HEK293T (cell line): Measurements from ENCODE around the gene NR4A1.

Source experiments
- CTCF ChIA-PET: fragments of 350-600 bp; formaldehyde crosslinking; extraction: SDS; loops from one replicate; lab custom pipeline; 2021; ENCODE audit warnings: antibody characterized with exemption, inconsistent platforms; lab: Yijun Ruan, JAX
- POLR2A ChIA-PET: fragments of 350-600 bp; formaldehyde crosslinking; extraction: SDS; loops from one replicate; lab custom pipeline; 2020; ENCODE audit warnings: antibody characterized with exemption, inconsistent platforms; lab: Yijun Ruan, JAX
- DNase-seq: peaks from one replicate; pipeline ENCODE4 v3.0.0; 2012; ENCODE audit warnings: mixed read lengths; ENCODE audit errors: extremely low spot score
- ARNT ChIP-seq: fragments of 450-650 bp; IDR thresholded peaks from 2 replicates; pipeline ENCODE4 v1.6.1; 2017; ENCODE audit warnings: mild to moderate bottlenecking
- BHLHE40 ChIP-seq: fragments of 450-650 bp; IDR thresholded peaks from 2 replicates; pipeline ENCODE4 v1.6.1; 2016; ENCODE audit warnings: mild to moderate bottlenecking, moderate library complexity, borderline replicate concordance
- ELF4 ChIP-seq: fragments of 450-650 bp; IDR thresholded peaks from 2 replicates; pipeline ENCODE4 v1.6.1; 2017; ENCODE audit warnings: antibody characterized with exemption
- FOXA1 ChIP-seq: fragments of 450-650 bp; IDR thresholded peaks from 2 replicates; pipeline ENCODE4 v1.6.1; 2016; ENCODE audit warnings: mild to moderate bottlenecking
- FOXK2 ChIP-seq: fragments of 450-650 bp; IDR thresholded peaks from 2 replicates; pipeline ENCODE4 v1.6.1; 2016; ENCODE audit warnings: mild to moderate bottlenecking
- FOXM1 ChIP-seq: fragments of 450-650 bp; IDR thresholded peaks from 2 replicates; pipeline ENCODE4 v1.6.1; 2017; ENCODE audit warnings: mild to moderate bottlenecking, borderline replicate concordance
- HDGF ChIP-seq: fragments of 450-650 bp; IDR thresholded peaks from 2 replicates; pipeline ENCODE4 v1.6.1; 2017; ENCODE audit warnings: antibody characterized with exemption, borderline replicate concordance
- L3MBTL2 ChIP-seq: fragments of 450-650 bp; conservative IDR thresholded peaks from 2 replicates; pipeline ENCODE4 v1.6.1; 2016; ENCODE audit warnings: mild to moderate bottlenecking
- LEF1 ChIP-seq: fragments of 450-650 bp; IDR thresholded peaks from 2 replicates; pipeline ENCODE4 v1.6.1; 2017; ENCODE audit warnings: mild to moderate bottlenecking, borderline replicate concordance
- NFRKB ChIP-seq: fragments of 450-650 bp; IDR thresholded peaks from 2 replicates; pipeline ENCODE4 v1.6.1; 2016; ENCODE audit warnings: mild to moderate bottlenecking, moderate library complexity
- SP1 ChIP-seq: fragments of 450-650 bp; IDR thresholded peaks from 2 replicates; pipeline ENCODE4 v1.6.1; 2017
- SUZ12 ChIP-seq: fragments of 450-650 bp; IDR thresholded peaks from 2 replicates; pipeline ENCODE4 v1.6.1; 2016; ENCODE audit warnings: mild to moderate bottlenecking
- ZNF384 ChIP-seq: fragments of 450-650 bp; IDR thresholded peaks from 2 replicates; pipeline ENCODE4 v1.6.1; 2016
- TF ChIP-seq, protein P1 (sequence below): fragments of 450-650 bp; IDR thresholded peaks from 2 replicates; pipeline ENCODE4 v1.6.1; 2016

NR4A1 gene

GRCh38 chr12:52005218-52005902, 45.9 kb upstream of the NR4A1 start:
- POLR2A ChIA-PET = interaction anchor here (2.2 kb wide), 1 partner anchor 16 kb away, joined by 15 read pairs; no protein-coding TSS in a partner anchor
- no peak for TF ChIP-seq ARNT
- no peak for TF ChIP-seq FOXM1
- no peak for TF ChIP-seq L3MBTL2
- TF ChIP-seq FOXK2 = no peak
- TF ChIP-seq NFRKB = no peak
- no peak for TF ChIP-seq SP1
- TF ChIP-seq LEF1 = no peak
- no peak for TF ChIP-seq HDGF
- TF ChIP-seq SUZ12 = no peak
- TF ChIP-seq ELF4 = no peak
- TF ChIP-seq, protein P1, sequence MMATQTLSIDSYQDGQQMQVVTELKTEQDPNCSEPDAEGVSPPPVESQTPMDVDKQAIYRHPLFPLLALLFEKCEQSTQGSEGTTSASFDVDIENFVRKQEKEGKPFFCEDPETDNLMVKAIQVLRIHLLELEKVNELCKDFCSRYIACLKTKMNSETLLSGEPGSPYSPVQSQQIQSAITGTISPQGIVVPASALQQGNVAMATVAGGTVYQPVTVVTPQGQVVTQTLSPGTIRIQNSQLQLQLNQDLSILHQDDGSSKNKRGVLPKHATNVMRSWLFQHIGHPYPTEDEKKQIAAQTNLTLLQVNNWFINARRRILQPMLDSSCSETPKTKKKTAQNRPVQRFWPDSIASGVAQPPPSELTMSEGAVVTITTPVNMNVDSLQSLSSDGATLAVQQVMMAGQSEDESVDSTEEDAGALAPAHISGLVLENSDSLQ = no peak
- DNase-seq = no peak
- CTCF ChIA-PET = interaction anchor here (5.3 kb wide), 1 partner anchor 16 kb away, joined by 99 read pairs; no protein-coding TSS in a partner anchor

- TF ChIP-seq, protein P1 = no peak
- TF ChIP-seq LEF1 (no peak), L3MBTL2 (no peak), SP1 (no peak), BHLHE40 (no peak)
- DNase-seq = no peak
- POLR2A ChIA-PET = no interaction called here
- CTCF ChIA-PET = interaction anchor here (0.6 to 5.3 kb wide), 2 partner anchors 16 to 634 kb away, joined by 3 to 99 read pairs; no protein-coding TSS in a partner anchor
Measured at GRCh38 chr12:52005903-52006703, 45.1 kb upstream of the NR4A1 start.

- ChIA-PET POLR2A (no interaction called here), CTCF (interaction anchor here (0.6 to 5.3 kb wide), 2 partner anchors 15 to 634 kb away, joined by 3 to 99 read pairs; no protein-coding TSS in a partner anchor)
- TF ChIP-seq FOXK2 (no peak), ELF4 (no peak)
- no peak for DNase-seq
Measured at GRCh38 chr12:52006726-52007157, 44.5 kb upstream of the NR4A1 start, which contains the start of gene TAMALIN. Gene TAMALIN (plus strand): TSS chr12:52006946. CDS start chr12:52007020, 74 bp downstream.

- POLR2A ChIA-PET = no interaction called here
- no peak for TF ChIP-seq ARNT
- no peak for DNase-seq
- CTCF ChIA-PET = interaction anchor here (1.5 kb wide), 1 partner anchor 18 kb away, joined by 6 read pairs; no protein-coding TSS in a partner anchor
Measured at GRCh38 chr12:52007158-52007921, 43.9 kb upstream of the NR4A1 start.

DNA sequence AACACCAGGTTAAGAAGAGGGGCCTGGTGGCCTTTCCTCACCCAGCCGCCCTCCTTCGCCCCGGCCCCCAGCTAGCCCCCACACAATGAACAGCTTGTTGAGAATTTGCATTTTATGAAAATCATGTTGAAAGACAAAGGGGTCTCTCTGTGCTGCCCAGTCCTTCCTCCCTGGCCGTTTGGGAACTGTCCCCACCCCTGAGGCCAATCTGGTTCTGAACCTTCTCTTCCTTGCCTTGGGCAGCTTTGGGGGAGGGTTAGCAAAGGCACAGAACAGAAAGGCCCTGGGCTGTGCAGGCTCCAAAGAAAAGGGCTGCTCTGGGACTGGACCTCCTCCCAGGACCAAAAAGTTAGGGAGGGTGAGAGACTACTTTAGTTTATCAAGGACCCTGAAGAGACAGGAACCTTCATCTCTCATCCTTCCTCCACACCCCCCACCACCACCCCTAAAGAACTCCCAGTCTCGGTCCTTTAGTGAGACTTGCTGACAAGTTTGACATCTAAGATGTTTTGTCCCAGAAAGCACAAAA, 43.2 kb upstream of the NR4A1 start:
- CTCF ChIA-PET = interaction anchor here (1.5 kb wide), 1 partner anchor 17 kb away, joined by 6 read pairs; no protein-coding TSS in a partner anchor
- POLR2A ChIA-PET = no interaction called here
- DNase-seq = no peak
- TF ChIP-seq FOXM1 (no peak), BHLHE40 (no peak), SP1 (no peak), ELF4 (no peak), LEF1 (no peak), FOXA1 (no peak)
- TF ChIP-seq, protein P1 = no peak

GRCh38 chr12:52009081-52009751, 42.0 kb upstream of the NR4A1 start:
- ChIA-PET CTCF (interaction anchor here (0.6 to 2.9 kb wide), 8 partner anchors 11 to 38 kb away, joined by 3 to 18 read pairs (median 4); no protein-coding TSS in a partner anchor), POLR2A (interaction anchor here (1.1 kb wide), 1 partner anchor 15 kb away, joined by 3 read pairs; no protein-coding TSS in a partner anchor)
- DNase-seq = no peak
- no peak for TF ChIP-seq L3MBTL2
- no peak for TF ChIP-seq ZNF384
